IPS-18a (cell line): ENCODE measurements around the gene CA7.

Source experiments
- H3K27ac ChIP-seq: one replicate; pipeline ENCODE4 v1.5.1; 2013; ENCODE audit warnings: low read length
- H3K27me3 ChIP-seq: one replicate; pipeline ENCODE4 v1.6.1; 2013; ENCODE audit warnings: mild to moderate bottlenecking, low read length; ENCODE audit not compliant: control insufficient read depth, insufficient read depth
- H3K36me3 ChIP-seq: one replicate; pipeline ENCODE4 v1.6.1; 2013; ENCODE audit warnings: low read depth, low read length; ENCODE audit not compliant: control insufficient read depth
- H3K4me1 ChIP-seq: one replicate; pipeline ENCODE4 v1.6.1; 2013; ENCODE audit warnings: low read depth, low read length; ENCODE audit not compliant: control insufficient read depth
- H3K4me3 ChIP-seq: one replicate; pipeline ENCODE4 v1.5.1; 2013; ENCODE audit warnings: low read length
- H3K9ac ChIP-seq: one replicate; pipeline ENCODE4 v1.6.1; 2013; ENCODE audit warnings: mild to moderate bottlenecking, low read length, moderate library complexity
- H3K9me3 ChIP-seq: one replicate; pipeline ENCODE4 v1.6.1; 2013; ENCODE audit warnings: low read depth, low read length; ENCODE audit not compliant: control insufficient read depth

Gene CA7

DNA sequence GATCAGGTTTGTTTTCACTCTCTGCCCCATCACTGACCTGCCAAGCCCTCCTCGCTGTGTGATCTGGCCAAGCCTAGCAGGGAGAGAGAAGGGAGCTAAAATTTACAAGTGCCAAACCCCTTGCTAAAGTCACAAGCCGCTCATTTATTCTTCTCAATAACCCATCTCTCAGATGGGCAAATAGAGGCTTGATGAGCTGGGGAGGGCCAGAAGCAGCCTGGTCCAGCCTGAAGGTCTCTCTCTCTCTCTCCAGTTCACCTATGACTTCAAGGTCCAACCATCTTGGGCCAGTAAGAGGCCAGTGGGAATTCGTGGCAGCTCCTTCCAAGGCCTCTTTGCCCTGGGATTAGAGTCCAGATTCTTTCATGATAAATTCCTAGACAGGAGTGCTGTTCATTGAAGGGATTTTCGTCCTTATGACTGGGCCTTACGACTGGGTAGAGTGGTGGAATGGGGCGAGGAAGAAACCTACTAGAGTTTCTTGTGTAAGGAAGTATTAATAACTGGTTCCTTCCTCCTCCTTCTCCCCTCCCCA, 3.4 kb downstream of the CA7 start:
- H3K27me3 ChIP-seq, result peaks cover 54% of the 10 kb centered on the region
- H3K9ac ChIP-seq, result no peak overlapping the region
- no peak overlapping the region for H3K27ac ChIP-seq
- no peaks in the 10 kb centered on the region for H3K4me1 ChIP-seq
- H3K36me3 ChIP-seq, result no peaks in the 10 kb centered on the region
- no peak overlapping the region for H3K4me3 ChIP-seq
- no peaks in the 10 kb centered on the region for H3K9me3 ChIP-seq

DNA sequence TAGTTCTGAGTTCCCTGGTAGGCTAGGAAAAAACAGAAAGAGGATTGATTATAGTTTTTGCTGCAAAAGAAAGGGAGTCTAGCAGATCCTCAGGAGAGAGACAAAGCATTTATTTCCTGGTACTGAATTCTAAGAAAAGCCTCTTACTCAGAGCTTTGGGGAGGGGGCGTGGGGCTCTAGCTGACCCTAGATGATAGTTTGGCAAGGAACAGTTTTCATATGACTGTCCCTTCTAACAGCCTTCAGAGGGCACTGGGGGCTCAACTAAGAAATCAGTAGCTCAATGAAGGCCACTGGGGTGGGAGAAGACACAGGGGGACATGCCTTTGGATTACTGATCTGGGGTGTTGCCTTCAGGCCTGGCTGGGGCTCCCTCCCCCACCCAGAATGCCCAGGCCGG, 4.0 kb downstream of the CA7 start:
- Histone ChIP-seq H3K4me3 (no peak overlapping the region), H3K27ac (no peak overlapping the region), H3K4me1 (no peaks in the 10 kb centered on the region), H3K9ac (no peak overlapping the region), H3K9me3 (no peaks in the 10 kb centered on the region), H3K27me3 (peaks cover 48% of the 10 kb centered on the region), H3K36me3 (no peaks in the 10 kb centered on the region)

DNA sequence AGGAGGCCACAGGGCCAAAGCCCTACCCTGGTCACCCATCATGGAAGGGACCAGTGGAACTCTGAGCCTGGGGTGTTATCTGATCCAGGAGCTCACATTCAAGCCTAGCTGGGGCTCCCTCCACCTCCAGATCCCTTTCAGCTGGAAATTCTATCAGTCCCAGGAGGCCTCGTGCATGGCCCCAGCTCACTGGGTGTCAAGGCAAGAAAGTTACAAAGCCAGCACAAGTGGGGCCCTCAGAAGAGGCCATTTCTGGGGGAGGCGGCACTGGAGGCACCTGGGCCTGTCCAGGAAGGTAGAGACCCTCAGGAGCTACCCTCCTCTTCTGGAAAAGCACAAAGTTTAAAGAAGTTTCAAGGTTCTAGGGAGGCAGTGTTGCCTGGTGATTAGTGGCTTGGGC, 4.8 kb downstream of the CA7 start:
- no peaks in the 10 kb centered on the region for H3K36me3 ChIP-seq
- H3K27me3 ChIP-seq, result peaks cover 39% of the 10 kb centered on the region
- no peak overlapping the region for H3K9ac ChIP-seq
- H3K9me3 ChIP-seq, result no peaks in the 10 kb centered on the region
- H3K4me1 ChIP-seq, result no peaks in the 10 kb centered on the region
- H3K27ac ChIP-seq, result no peak overlapping the region
- no peak overlapping the region for H3K4me3 ChIP-seq

DNA sequence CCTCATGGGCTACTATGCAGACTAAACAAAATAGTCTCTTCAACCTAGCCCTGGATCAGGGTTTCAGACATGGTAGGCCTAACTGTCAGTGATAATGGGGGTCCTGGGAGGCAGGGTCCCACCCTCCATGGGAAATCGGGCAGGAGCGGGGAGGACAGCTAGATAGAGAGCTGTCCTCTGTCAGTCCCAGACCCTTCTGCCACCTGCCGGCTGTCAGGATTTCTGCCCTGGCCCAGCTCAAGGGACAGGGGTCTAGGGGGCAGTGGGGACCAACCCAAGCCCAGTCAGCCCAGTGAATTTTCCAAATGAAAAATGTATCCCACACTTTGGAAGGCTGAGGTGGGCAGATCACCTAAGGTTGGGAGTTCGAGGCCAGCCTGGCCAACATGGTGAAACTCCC, 5.3 kb downstream of the CA7 start:
- H3K9ac ChIP-seq, result no peak overlapping the region
- H3K27ac ChIP-seq, result no peak overlapping the region
- H3K4me1 ChIP-seq, result no peaks in the 10 kb centered on the region
- H3K36me3 ChIP-seq, result no peaks in the 10 kb centered on the region
- peaks cover 34% of the 10 kb centered on the region for H3K27me3 ChIP-seq
- no peaks in the 10 kb centered on the region for H3K9me3 ChIP-seq
- no peak overlapping the region for H3K4me3 ChIP-seq

GRCh38 chr16:66850115-66850815, 6.1 kb downstream of the CA7 start:
- H3K4me3 ChIP-seq, result no peak overlapping the region
- H3K27me3 ChIP-seq, result peaks cover 27% of the 10 kb centered on the region
- H3K36me3 ChIP-seq, result no peaks in the 10 kb centered on the region
- H3K9me3 ChIP-seq, result no peaks in the 10 kb centered on the region
- H3K9ac ChIP-seq, result no peak overlapping the region
- no peak overlapping the region for H3K27ac ChIP-seq
- H3K4me1 ChIP-seq, result no peaks in the 10 kb centered on the region

DNA sequence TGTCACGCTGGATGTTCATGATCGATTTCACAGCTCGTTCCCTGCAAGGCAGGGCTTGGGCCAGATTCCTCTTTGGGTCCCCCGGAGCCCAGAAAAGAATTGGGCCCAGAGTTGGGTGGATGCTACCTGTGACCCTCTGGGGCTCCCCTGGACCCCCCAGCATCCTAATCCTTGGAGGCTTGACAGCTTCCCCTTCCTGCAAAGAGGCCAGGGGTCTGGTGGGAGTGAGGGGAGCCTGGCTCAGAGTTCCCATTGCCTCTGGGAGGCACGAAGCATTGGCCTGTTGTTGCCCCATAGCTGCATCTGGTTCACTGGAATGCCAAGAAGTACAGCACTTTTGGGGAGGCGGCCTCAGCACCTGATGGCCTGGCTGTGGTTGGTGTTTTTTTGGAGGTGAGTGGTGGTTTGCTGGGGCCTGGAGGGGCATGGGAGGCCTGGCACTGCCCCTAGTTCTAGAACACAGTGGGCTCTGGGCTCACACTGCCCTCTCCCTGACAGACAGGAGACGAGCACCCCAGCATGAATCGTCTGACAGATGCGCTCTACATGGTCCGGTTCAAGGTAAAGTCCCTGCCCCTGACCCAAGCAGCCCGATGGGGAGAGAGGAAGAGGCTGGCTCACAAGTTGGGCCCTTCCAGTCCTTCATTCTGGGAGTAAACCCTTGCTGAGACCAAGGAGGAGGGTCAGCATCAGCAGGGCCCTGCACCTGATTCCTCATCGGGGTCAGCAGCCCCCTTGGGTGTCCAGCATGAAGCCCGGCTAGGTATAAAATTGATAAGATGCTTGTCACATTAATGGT, 7.2 kb downstream of the CA7 start:
- Histone ChIP-seq H3K9me3 (no peaks in the 10 kb centered on the region), H3K9ac (no peak overlapping the region), H3K36me3 (no peaks in the 10 kb centered on the region), H3K27me3 (peaks cover 16% of the 10 kb centered on the region), H3K27ac (no peak overlapping the region), H3K4me3 (no peak overlapping the region), H3K4me1 (no peaks in the 10 kb centered on the region)

- no peaks in the 10 kb centered on the region for H3K36me3 ChIP-seq
- no peak overlapping the region for H3K4me3 ChIP-seq
- H3K9me3 ChIP-seq, result no peaks in the 10 kb centered on the region
- no peaks in the 10 kb centered on the region for H3K27me3 ChIP-seq
- no peaks in the 10 kb centered on the region for H3K4me1 ChIP-seq
- H3K9ac ChIP-seq, result no peak overlapping the region
- no peak overlapping the region for H3K27ac ChIP-seq
Observed at GRCh38 chr16:66853261-66854139, 9.3 kb downstream of the CA7 start.

DNA sequence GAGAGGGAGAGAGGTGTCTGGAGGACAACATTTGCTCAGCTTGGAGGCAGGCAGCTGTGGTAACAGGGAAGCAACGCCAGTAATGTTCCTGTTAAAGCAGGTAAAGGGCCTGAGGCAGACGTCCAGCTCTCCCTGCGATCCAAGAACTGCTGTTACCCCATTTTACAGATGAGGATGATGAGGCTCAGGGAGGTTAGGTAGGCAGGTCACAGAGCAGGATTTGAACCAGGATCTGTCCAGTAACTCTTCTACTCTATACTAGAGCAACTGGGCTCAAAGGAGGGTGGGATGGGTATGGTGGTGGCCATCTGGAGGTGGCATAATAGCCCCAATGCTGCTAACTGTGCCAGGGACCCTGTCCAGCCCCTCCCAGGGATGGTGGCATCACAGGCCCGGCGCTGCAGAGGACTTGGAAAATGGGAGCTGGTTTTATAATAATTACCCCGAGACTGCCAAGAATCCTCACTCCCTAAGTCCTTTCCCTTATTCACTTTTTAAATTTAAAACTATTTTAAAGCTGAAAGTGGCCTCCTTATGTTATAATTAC, 12.0 kb downstream of the CA7 start:
- H3K9me3 ChIP-seq, result no peaks in the 10 kb centered on the region
- H3K36me3 ChIP-seq, result no peaks in the 10 kb centered on the region
- no peak overlapping the region for H3K27ac ChIP-seq
- no peak overlapping the region for H3K4me3 ChIP-seq
- no peak overlapping the region for H3K9ac ChIP-seq
- no peaks in the 10 kb centered on the region for H3K27me3 ChIP-seq
- H3K4me1 ChIP-seq, result no peaks in the 10 kb centered on the region

DNA sequence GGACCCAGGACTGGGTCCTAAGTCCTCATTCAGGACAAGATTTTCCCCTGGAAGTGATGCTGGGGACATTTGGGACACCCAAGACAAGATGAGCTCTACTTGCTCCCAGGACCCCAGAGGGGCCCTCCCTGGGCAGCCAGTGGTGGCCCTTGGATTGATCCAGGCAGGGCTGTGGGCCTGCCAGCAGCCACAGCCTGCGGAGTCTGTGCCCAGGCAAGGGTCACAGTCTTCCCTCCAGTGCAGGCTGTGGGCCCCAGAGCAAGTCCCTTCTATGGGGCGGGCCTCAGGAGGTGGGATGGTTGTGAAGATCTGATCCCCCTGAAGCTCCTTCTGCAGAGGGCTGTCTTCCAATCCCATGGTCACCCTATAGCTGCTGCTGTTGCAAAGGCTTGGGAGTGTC, 12.6 kb downstream of the CA7 start:
- Histone ChIP-seq H3K36me3 (no peaks in the 10 kb centered on the region), H3K4me3 (no peak overlapping the region), H3K9ac (no peak overlapping the region), H3K9me3 (no peaks in the 10 kb centered on the region), H3K27ac (no peak overlapping the region), H3K27me3 (no peaks in the 10 kb centered on the region), H3K4me1 (no peaks in the 10 kb centered on the region)

GRCh38 chr16:66857437-66857836, 13.2 kb downstream of the CA7 start:
- Histone ChIP-seq H3K27me3 (no peaks in the 10 kb centered on the region), H3K4me1 (no peaks in the 10 kb centered on the region)

DNA sequence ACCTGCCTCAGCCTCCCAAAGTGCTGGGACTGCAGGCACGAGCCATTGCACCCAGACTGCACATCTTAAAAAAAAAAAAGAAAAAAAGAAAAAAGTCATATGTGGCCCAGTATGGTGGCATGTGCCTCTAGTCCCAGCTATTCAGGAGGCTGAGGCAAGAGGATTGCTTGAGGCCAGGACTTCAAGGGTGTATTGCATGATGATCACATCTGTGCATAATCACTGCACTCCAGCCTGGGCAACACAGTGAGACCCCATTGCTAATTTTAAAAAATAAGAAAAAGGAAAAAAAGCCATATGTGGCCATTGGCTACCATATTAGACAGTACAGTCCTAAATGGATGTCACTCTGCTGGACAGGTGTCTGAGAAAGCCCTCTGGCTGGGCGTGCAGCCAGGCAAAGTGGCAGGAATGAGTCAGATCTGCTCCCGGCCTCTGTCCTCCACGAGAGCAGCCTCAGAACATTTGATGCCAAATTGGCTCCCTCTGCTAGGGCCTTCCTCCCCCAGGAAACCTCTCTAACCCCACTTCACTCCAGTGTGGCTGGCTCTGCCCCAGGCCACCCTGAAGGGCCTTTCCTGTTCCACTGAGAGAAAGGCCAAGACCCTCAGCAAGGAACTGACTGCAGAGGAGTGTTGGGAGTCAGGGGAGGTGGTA, 14.7 kb downstream of the CA7 start:
- Histone ChIP-seq H3K9me3 (no peaks in the 10 kb centered on the region), H3K27me3 (no peaks in the 10 kb centered on the region), H3K4me1 (no peaks in the 10 kb centered on the region)

More at GRCh38 chr16:66857437-66857836, 13.2 kb downstream of the CA7 start:
- H3K9ac ChIP-seq, result no peak overlapping the region
- no peaks in the 10 kb centered on the region for H3K36me3 ChIP-seq
- no peak overlapping the region for H3K27ac ChIP-seq
- H3K9me3 ChIP-seq, result no peaks in the 10 kb centered on the region
- H3K4me3 ChIP-seq, result no peak overlapping the region

More for the DNA sequence above, 14.7 kb downstream of the CA7 start:
- H3K27ac ChIP-seq, result no peak overlapping the region
- H3K36me3 ChIP-seq, result no peaks in the 10 kb centered on the region
- H3K4me3 ChIP-seq, result no peak overlapping the region
- no peak overlapping the region for H3K9ac ChIP-seq
